IPS-11a (cell line): ENCODE measurements around the gene SLC30A3.
"Not testable (repeated sequence)": the region's sequence is repeated elsewhere in the genome, so short reads cannot be mapped to it uniquely, and the experiment has no call there.

ENCODE experiments used
- H3K4me3 ChIP-seq: one replicate; pipeline ENCODE4 v1.5.1; 2013; ENCODE audit warnings: low read depth, low read length, control low read depth

Gene SLC30A3

GRCh38 chr2:27285481-27285880 lies 22.6 kb upstream of the SLC30A3 start:
- no peak overlapping the region for H3K4me3 ChIP-seq

GRCh38 chr2:27284996-27285395 lies 22.1 kb upstream of the SLC30A3 start:
- no peak overlapping the region for H3K4me3 ChIP-seq

- no peak overlapping the region for H3K4me3 ChIP-seq
Observed at GRCh38 chr2:27282892-27283291, 20.0 kb upstream of the SLC30A3 start.

GRCh38 chr2:27281855-27282559 lies 19.2 kb upstream of the SLC30A3 start, which contains the start of gene TRIM54:
TRIM54 (plus strand) TSS chr2:27282429; CDS start chr2:27282732, 303 bp downstream.
- H3K4me3 ChIP-seq, result peak within 1 kb of the TSS; percentile 6

DNA sequence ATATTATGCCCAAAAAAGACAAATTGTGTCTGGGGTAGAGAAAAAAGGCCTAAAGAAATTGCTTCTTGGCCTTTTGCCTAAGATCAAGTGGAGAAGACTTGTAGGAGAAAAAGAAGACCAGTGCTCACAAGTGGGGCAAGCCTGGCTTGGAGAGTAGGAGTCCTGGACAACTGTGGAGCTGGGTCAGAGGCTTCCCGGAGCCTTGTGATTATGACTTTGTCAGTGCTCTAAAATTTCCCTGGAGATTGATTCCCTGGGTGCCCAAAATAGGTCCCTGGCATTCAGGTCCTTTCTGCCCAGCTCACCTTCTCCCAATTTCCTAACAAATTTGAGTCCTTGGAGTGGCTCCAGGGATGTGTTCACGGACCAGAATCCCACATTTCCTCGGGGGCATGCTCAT lies 18.6 kb upstream of the SLC30A3 start:
- H3K4me3 ChIP-seq, result no peak overlapping the region

DNA sequence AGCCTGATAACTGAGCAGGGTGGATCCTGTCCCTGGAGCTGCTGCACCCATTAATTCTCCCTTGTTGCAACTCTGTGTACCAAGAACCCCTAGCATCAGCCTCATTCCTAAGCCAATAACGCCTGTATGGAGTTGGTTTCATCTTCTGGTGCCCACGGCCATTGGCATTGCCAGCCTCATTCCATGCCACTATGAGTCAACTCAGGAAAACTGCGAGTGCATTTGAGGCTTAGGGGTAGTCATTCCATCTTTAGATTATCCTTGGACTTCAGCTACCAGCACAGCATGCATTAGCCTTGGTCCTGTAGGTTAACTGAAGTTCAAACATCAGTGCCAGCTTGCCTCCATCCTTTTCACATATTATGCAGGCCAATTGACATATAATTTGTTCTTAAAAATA lies 18.0 kb upstream of the SLC30A3 start:
- H3K4me3 ChIP-seq, result no peak overlapping the region

- H3K4me3 ChIP-seq, result no peak overlapping the region
Observed at GRCh38 chr2:27278010-27278409, 15.2 kb upstream of the SLC30A3 start.

- no peak within 1 kb of the TSS for H3K4me3 ChIP-seq
Observed at GRCh38 chr2:27275211-27276150, 12.6 kb upstream of the SLC30A3 start, which contains the start of gene DNAJC5G. DNAJC5G (plus strand) TSS chr2:27275433; CDS start chr2:27276729, 1,296 bp downstream.

- H3K4me3 ChIP-seq, result not testable (repeated sequence)
Observed at GRCh38 chr2:27272537-27273522, 10.0 kb upstream of the SLC30A3 start.

DNA sequence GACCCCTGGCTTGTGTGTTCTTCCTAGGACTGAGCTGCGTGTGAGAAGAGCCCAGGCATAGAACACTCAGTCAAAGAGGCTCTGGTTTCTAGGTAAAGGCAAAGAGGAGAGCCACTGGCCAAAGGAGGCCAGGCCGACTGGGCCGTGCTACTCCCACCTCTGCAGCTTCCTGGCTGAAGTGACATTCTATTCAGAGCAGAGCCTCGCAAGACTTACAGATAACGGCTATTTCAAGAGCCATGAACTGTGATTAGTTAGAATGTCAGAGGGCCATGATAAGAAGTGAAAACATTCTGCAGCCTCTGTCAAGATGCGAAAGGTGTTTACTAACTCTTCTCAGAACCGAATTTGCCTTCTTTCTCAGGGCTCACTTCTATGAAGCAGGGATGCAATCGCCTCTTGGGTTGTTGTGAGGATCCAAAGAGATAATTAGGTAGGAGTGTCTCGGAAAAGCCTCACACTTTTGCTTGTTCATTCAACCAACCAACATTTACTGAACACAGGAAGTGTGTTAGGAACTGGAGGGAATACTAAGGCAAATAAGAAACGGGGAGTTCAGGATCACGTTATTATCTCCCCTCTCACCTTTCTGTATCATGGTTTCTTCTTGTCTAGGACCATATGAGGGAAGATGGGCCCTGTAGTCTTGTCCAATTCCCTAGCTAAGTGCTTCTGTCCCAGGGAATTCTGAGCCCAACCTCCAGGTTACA lies 8.9 kb upstream of the SLC30A3 start:
- no peak overlapping the region for H3K4me3 ChIP-seq

DNA sequence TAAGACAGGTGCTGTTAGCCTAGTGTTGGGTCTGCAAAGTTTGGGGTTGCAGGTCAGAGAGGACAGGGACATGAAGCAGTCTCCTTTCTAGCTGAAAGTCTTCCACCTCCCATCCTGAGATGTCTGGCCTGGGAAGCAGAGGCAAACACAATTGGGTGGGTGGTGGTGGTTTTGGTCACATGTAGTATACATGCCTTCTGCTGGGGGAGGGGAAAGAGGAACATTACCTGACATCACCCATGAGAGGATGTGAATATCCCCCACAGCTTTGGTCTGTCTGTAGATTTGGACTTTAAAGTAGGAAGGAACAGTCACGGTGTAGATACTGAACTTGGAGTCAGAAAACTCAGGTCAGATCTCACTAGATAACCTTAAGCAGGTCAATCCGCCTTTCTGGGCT lies 7.8 kb upstream of the SLC30A3 start:
- H3K4me3 ChIP-seq, result no peak overlapping the region

GRCh38 chr2:27270131-27270530 lies 7.3 kb upstream of the SLC30A3 start:
- no peak overlapping the region for H3K4me3 ChIP-seq

GRCh38 chr2:27268296-27268695 lies 5.4 kb upstream of the SLC30A3 start:
- H3K4me3 ChIP-seq, result not testable (repeated sequence)

DNA sequence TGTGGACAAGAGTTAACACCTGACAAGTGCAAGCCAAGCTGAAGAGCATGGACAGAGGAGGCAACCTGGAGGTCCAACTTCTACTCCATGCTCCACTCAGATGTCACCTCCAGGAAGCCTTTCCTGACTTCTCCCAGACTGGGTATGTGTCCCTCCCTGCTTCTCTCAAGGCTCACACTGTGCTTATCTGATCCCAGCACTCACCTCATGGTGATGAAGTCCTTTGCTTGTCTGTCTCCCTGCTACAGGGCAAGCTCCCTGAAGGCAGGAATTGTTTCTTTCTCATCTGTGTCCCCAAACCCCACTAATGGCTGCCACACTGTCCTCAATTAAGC lies 2.7 kb upstream of the SLC30A3 start:
- H3K4me3 ChIP-seq, result no peak overlapping the region

DNA sequence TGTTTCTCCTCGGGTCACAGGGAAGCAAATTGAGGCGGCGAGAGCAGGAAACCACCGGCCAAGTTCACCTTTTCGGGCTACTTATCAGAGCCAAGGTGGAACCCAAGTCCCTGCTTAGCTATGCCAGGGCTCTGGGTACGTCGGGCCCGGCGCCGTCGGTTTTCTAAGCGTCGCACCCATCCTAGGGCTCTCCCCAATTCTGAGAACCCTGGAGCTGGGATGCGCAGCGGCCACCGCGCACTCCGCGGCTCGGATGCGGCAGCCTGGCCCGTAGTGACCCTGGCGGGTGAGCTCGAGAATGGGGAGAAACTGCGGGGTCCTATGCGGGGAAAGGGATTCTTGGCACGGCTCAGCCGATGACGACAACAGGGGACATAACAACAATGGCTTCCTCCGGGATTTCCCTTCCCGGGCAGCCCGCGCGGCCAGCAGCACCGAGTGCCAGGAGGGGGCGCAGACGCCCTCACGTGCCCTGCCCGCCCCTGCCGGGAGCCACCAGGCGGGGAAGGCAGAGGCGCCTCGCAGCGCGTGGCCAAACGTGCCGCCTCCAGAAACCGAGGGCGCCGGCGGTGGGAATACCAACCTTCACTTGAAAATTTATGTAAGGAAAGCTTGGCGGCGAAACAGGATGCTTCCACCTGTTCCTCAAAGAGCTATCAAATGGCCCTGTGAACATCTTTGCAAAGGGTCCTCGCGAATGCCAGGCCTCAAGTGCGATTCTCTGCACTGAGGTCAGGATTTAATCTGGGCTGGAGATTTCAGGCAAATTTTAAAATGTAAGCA lies 2.1 kb upstream of the SLC30A3 start:
- H3K4me3 ChIP-seq, result peak overlapping the region; percentile 48

DNA sequence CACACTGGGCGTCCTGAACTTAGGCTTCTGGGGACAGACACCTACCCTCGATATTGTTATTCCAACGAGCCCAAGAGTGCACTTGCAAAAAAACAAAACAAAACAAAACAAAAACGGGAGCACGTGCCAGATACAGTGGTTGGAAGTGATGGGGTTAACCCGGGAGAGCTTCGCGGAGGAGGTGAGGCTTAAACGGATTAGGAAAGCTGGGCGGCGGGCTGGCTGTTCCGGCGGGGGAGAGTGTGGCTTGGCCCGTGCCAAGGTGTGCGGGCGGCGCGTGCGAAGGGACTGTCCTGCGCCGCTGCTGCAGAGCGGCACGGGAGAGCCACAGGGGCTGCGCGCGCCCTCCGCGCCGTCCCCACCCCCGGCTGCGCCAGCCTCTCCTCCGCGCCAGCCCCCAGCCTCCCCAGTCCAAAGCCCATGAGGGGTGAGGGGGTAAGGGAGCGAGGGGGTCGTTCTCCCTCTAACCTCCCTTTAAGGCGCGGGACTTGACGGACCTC lies 1.5 kb upstream of the SLC30A3 start:
- H3K4me3 ChIP-seq, result peak overlapping the region; percentile 48

- H3K4me3 ChIP-seq, result peak overlapping the region; percentile 27
Observed at GRCh38 chr2:27263287-27264252, 723 bp upstream of the SLC30A3 start.

DNA sequence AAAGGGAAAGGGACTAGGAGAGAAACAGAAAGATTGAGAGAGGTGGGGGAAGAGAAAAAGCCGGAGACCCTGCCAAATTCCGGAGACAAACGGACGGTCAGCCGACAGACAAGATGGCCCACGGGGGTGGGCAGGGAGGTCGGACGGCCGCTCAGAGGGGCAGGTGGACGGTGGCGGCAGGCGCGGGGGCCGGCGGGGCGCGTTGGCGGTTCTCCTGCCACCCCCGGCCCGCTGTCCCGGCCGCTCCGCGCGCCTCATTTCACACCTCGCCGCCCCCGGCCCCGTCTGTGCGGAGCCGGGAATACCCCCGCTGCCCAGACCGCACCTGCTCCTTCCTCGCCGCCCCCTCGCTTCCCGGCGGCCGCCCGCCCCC lies 935 bp downstream of the SLC30A3 start:
- H3K4me3 ChIP-seq, result peak overlapping the region; percentile 24
